Activated CD8-positive, alpha-beta memory T cell treated with anti-CD3 and anti-CD28 coated beads, Interleukin-2, amount 50 U/mL, for 1 hour (primary cell): Measurements from ENCODE around the gene PSMB11.

Source experiments
- DNase-seq: peaks from one replicate; pipeline ENCODE4 v3.0.0-alpha.2; 2020; ENCODE audit errors: extremely low read depth

PSMB11 gene

GRCh38 chr14:23058654-23059504 lies 16.9 kb downstream of the PSMB11 start:
- no peak for DNase-seq

- DNase-seq = no peak
Measured at GRCh38 chr14:23060536-23061260, 18.7 kb downstream of the PSMB11 start.

GRCh38 chr14:23062002-23062401 lies 20.0 kb downstream of the PSMB11 start:
- no peak for DNase-seq

- DNase-seq = no peak
Measured at GRCh38 chr14:23063601-23064000, 21.6 kb downstream of the PSMB11 start.

GRCh38 chr14:23066368-23066767 lies 24.4 kb downstream of the PSMB11 start:
- no peak for DNase-seq

- no peak for DNase-seq
Measured at GRCh38 chr14:23066855-23067744, 25.1 kb downstream of the PSMB11 start.

GRCh38 chr14:23067847-23068788 lies 26.1 kb downstream of the PSMB11 start:
- DNase-seq = no peak

GRCh38 chr14:23068789-23069412 lies 26.9 kb downstream of the PSMB11 start:
- DNase-seq = peak; percentile 43

- no peak for DNase-seq
Measured at GRCh38 chr14:23069413-23069806, 27.4 kb downstream of the PSMB11 start.

GRCh38 chr14:23070262-23071129 lies 28.5 kb downstream of the PSMB11 start:
- DNase-seq = no peak

GRCh38 chr14:23071244-23071920 lies 29.4 kb downstream of the PSMB11 start:
- peak; percentile 43 for DNase-seq

GRCh38 chr14:23071921-23072539 lies 30.0 kb downstream of the PSMB11 start:
- DNase-seq = no peak

GRCh38 chr14:23074906-23075305 lies 32.9 kb downstream of the PSMB11 start:
- DNase-seq = no peak

- DNase-seq = no peak
Measured at GRCh38 chr14:23076785-23077408, 34.9 kb downstream of the PSMB11 start.

- no peak for DNase-seq
Measured at GRCh38 chr14:23077962-23078361, 36.0 kb downstream of the PSMB11 start.

GRCh38 chr14:23078692-23079116 lies 36.7 kb downstream of the PSMB11 start:
- DNase-seq = no peak

- no peak for DNase-seq
Measured at GRCh38 chr14:23079716-23080115, 37.7 kb downstream of the PSMB11 start.

- no peak for DNase-seq
Measured at GRCh38 chr14:23080474-23080873, 38.5 kb downstream of the PSMB11 start.
